GM23338 (cell line): ENCODE results near the gene RIN3. TPM values are rescaled to one million over a fixed set of nuclear protein-coding genes. Genes with fewer than 3 reads are reported as not detected.

ENCODE experiments used
- ATAC-seq: fragments of 200-7000 bp; cut with Tn5 transposase; 3 replicates; pipeline ENCODE4 v1.9.1; 2020
- DNase-seq: peaks from one replicate; pipeline ENCODE4 v3.0.0-alpha.2; 2015; ENCODE audit warnings: low spot score
- H2AFZ ChIP-seq: fragments of 200-600 bp; sonication (generic); 2 replicates; pipeline ENCODE4 v1.8.0; 2016; ENCODE audit warnings: antibody characterized with exemption, mild to moderate bottlenecking, moderate library complexity
- H3F3A ChIP-seq: fragments of 200-600 bp; sonication (generic); replicated peaks from 2 replicates; pipeline ENCODE4 v1.8.0; 2017; ENCODE audit warnings: antibody characterized with exemption, mixed run types, low read depth
- H3K27ac ChIP-seq: fragments of 200-600 bp; sonication (generic); 2 replicates; pipeline ENCODE4 v1.6.1; 2016; ENCODE audit warnings: low read depth
- H3K27me3 ChIP-seq: fragments of 200-600 bp; sonication (generic); 2 replicates; pipeline ENCODE4 v1.8.0; 2016; ENCODE audit warnings: mild to moderate bottlenecking, mixed run types, moderate library complexity; ENCODE audit not compliant: insufficient read depth
- H3K36me3 ChIP-seq: fragments of 200-600 bp; sonication (generic); 2 replicates; pipeline ENCODE4 v1.8.0; 2016; ENCODE audit warnings: mild to moderate bottlenecking; ENCODE audit not compliant: insufficient read depth
- H3K4me1 ChIP-seq: fragments of 200-600 bp; sonication (generic); 2 replicates; pipeline ENCODE4 v1.8.0; 2016; ENCODE audit warnings: mild to moderate bottlenecking, moderate library complexity; ENCODE audit not compliant: insufficient read depth
- H3K4me2 ChIP-seq: fragments of 200-600 bp; sonication (generic); 2 replicates; pipeline ENCODE4 v1.7.1; 2017; ENCODE audit warnings: mixed run types
- H3K4me3 ChIP-seq: fragments of 200-600 bp; sonication (generic); 2 replicates; pipeline ENCODE4 v1.6.1; 2016; ENCODE audit warnings: mixed run types
- H3K79me2 ChIP-seq: fragments of 200-600 bp; sonication (generic); replicated peaks from 2 replicates; pipeline ENCODE4 v1.8.0; 2017; ENCODE audit warnings: mild to moderate bottlenecking; ENCODE audit not compliant: insufficient read depth
- H3K9me2 ChIP-seq: fragments of 200-600 bp; sonication (generic); 2 replicates; pipeline ENCODE4 v1.8.0; 2017; ENCODE audit not compliant: insufficient read depth
- H4K20me1 ChIP-seq: fragments of 200-600 bp; sonication (generic); replicated peaks from 2 replicates; pipeline ENCODE4 v1.8.0; 2017; ENCODE audit warnings: mild to moderate bottlenecking; ENCODE audit not compliant: insufficient read depth
- H3K27ac Mint-ChIP-seq: 2 replicates; pipeline ENCODE4 v1.8.0; 2020; ENCODE audit warnings: inconsistent platforms, mild to moderate bottlenecking, moderate library complexity, mixed read lengths
- H3K27me3 Mint-ChIP-seq: 3 replicates; pipeline ENCODE4 v1.8.0; 2022; ENCODE audit warnings: low read depth, mild to moderate bottlenecking, moderate library complexity, mixed read lengths, inconsistent platforms; ENCODE audit not compliant: insufficient read depth, poor library complexity
- H3K36me3 Mint-ChIP-seq: 3 replicates; pipeline ENCODE4 v1.8.0; 2021; ENCODE audit warnings: low read depth, mild to moderate bottlenecking, inconsistent platforms, moderate library complexity, mixed read lengths
- H3K4me1 Mint-ChIP-seq: 3 replicates; pipeline ENCODE4 v1.8.0; 2020; ENCODE audit warnings: mild to moderate bottlenecking, inconsistent platforms, mixed read lengths
- H3K4me3 Mint-ChIP-seq: 3 replicates; pipeline ENCODE4 v1.8.0; 2021; ENCODE audit warnings: moderate library complexity, mild to moderate bottlenecking, inconsistent platforms, mixed read lengths
- H3K9me3 Mint-ChIP-seq: 3 replicates; pipeline ENCODE4 v1.8.0; 2020; ENCODE audit warnings: moderate library complexity, mild to moderate bottlenecking, inconsistent platforms, mixed read lengths
- CREB1 ChIP-seq: fragments of 250-450 bp; sonication (Bioruptor Pico); IDR thresholded peaks from 2 replicates; pipeline ENCODE4 v1.5.0; 2020; ENCODE audit warnings: low read depth, mild to moderate bottlenecking, moderate library complexity
- CTCF ChIP-seq, 2 experiments: fragments of 200-600 bp in 1 of 2; sonication (generic) in 1 of 2; conservative IDR thresholded peaks; 2 replicates each; pipeline versions ENCODE4 v1.5.1 to v1.6.1; 2016 to 2017; ENCODE audit warnings: antibody characterized with exemption in 2 of 2, low read depth in 2 of 2, mild to moderate bottlenecking in 2 of 2, moderate library complexity in 1 of 2
- ETS1 ChIP-seq: IDR thresholded peaks from 2 replicates; pipeline ENCODE4 v1.6.1; 2016; ENCODE audit warnings: antibody characterized with exemption
- EZH2 ChIP-seq: fragments of 200-600 bp; sonication (generic); IDR thresholded peaks from one replicate; pipeline ENCODE4 v1.8.0; 2017; ENCODE audit warnings: antibody characterized with exemption, mild to moderate bottlenecking, low read depth; ENCODE audit not compliant: unreplicated experiment
- EZH2phosphoT487 ChIP-seq: fragments of 200-600 bp; sonication (generic); IDR thresholded peaks from one replicate; pipeline ENCODE4 v1.8.1; 2018; ENCODE audit warnings: antibody characterized with exemption; ENCODE audit not compliant: unreplicated experiment
- JUNB ChIP-seq: IDR thresholded peaks from one replicate; pipeline ENCODE4 v1.6.1; 2016; ENCODE audit warnings: antibody characterized with exemption; ENCODE audit not compliant: unreplicated experiment
- NANOG ChIP-seq: IDR thresholded peaks from 2 replicates; pipeline ENCODE4 v1.6.1; 2016; ENCODE audit warnings: antibody characterized with exemption, borderline replicate concordance
- POLR2AphosphoS5 ChIP-seq: IDR thresholded peaks from 2 replicates; pipeline ENCODE4 v1.6.1; 2016; ENCODE audit warnings: antibody characterized with exemption, low read depth
- STAT1 ChIP-seq: IDR thresholded peaks from one replicate; pipeline ENCODE4 v1.6.1; 2016; ENCODE audit warnings: antibody characterized with exemption; ENCODE audit not compliant: unreplicated experiment
- ZNF114 ChIP-seq: fragments of 250-450 bp; sonication (Bioruptor Pico); IDR thresholded peaks from 2 replicates; pipeline ENCODE4 v1.5.0; 2020; ENCODE audit warnings: mild to moderate bottlenecking, moderate library complexity
- ZNF331 ChIP-seq: fragments of 250-450 bp; sonication (Bioruptor Pico); IDR thresholded peaks from 2 replicates; pipeline ENCODE4 v1.5.0; 2020; ENCODE audit warnings: low read depth, mild to moderate bottlenecking, moderate library complexity
- polyA plus RNA-seq: library from polyadenylated mRNA; unstranded; fragments of >200 nt; fragmentation: Nextera tagmentation; extraction: Ambion mirVana; gene quantifications from 2 replicates; pipeline ENCODE4 v1.2.1, GENCODE V29; 2016
- total RNA-seq: library from RNA; depleted of rRNA; stranded (reverse); fragments of >200 nt; shearing (Covaris generic); gene quantifications from 2 replicates; pipeline ENCODE4 v1.2.3, GENCODE V29; 2014
- TF ChIP-seq, protein P1 (sequence below): fragments of 250-450 bp; sonication (Bioruptor Pico); IDR thresholded peaks from 2 replicates; pipeline ENCODE4 v1.5.0; 2020; ENCODE audit warnings: mild to moderate bottlenecking, moderate library complexity
- TF ChIP-seq, protein P2 (sequence below): IDR thresholded peaks from one replicate; pipeline ENCODE4 v1.6.1; 2018; ENCODE audit warnings: antibody characterized with exemption; ENCODE audit not compliant: unreplicated experiment

RIN3 gene
- total and polyA plus RNA-seq, 2 experiments from 2014 or later = 0.97 to 1.5 TPM

GRCh38 chr14:92517761-92518160 is 4.2 kb downstream of the RIN3 start:
- Histone ChIP-seq H3K4me1 (no peaks in the 10 kb centered on the region; the same call in 1 of the 2 replicates), H2AFZ (no peak overlapping the region), H3K9me2 (no peaks in the 10 kb centered on the region), H3K4me3 (no peak overlapping the region), H4K20me1 (no peaks in the 10 kb centered on the region), H3K27me3 (peaks cover 32% of the 10 kb centered on the region), H3K4me2 (no peak overlapping the region), H3K27ac (no peak overlapping the region), H3K36me3 (no peaks in the 10 kb centered on the region), H3K79me2 (no peaks in the 10 kb centered on the region), H3F3A (0 out of 2 replicates have a peak, but pooled peaks cover 3% of the 10 kb centered on the region)
- H3K9me3 Mint-ChIP-seq = no peaks in the 10 kb centered on the region
- no peak for TF ChIP-seq ZNF331 (CRISPR knock-in tag)
- TF ChIP-seq STAT1 = no peak
- no peak for TF ChIP-seq CTCF (conservative IDR thresholded peaks at IDR 0.05; ENCODE audit: low read depth in 2 of 2)
- no peak for TF ChIP-seq JUNB
- no peak for TF ChIP-seq EZH2
- TF ChIP-seq ZNF114 (CRISPR knock-in tag) = no peak
- TF ChIP-seq, protein P1, sequence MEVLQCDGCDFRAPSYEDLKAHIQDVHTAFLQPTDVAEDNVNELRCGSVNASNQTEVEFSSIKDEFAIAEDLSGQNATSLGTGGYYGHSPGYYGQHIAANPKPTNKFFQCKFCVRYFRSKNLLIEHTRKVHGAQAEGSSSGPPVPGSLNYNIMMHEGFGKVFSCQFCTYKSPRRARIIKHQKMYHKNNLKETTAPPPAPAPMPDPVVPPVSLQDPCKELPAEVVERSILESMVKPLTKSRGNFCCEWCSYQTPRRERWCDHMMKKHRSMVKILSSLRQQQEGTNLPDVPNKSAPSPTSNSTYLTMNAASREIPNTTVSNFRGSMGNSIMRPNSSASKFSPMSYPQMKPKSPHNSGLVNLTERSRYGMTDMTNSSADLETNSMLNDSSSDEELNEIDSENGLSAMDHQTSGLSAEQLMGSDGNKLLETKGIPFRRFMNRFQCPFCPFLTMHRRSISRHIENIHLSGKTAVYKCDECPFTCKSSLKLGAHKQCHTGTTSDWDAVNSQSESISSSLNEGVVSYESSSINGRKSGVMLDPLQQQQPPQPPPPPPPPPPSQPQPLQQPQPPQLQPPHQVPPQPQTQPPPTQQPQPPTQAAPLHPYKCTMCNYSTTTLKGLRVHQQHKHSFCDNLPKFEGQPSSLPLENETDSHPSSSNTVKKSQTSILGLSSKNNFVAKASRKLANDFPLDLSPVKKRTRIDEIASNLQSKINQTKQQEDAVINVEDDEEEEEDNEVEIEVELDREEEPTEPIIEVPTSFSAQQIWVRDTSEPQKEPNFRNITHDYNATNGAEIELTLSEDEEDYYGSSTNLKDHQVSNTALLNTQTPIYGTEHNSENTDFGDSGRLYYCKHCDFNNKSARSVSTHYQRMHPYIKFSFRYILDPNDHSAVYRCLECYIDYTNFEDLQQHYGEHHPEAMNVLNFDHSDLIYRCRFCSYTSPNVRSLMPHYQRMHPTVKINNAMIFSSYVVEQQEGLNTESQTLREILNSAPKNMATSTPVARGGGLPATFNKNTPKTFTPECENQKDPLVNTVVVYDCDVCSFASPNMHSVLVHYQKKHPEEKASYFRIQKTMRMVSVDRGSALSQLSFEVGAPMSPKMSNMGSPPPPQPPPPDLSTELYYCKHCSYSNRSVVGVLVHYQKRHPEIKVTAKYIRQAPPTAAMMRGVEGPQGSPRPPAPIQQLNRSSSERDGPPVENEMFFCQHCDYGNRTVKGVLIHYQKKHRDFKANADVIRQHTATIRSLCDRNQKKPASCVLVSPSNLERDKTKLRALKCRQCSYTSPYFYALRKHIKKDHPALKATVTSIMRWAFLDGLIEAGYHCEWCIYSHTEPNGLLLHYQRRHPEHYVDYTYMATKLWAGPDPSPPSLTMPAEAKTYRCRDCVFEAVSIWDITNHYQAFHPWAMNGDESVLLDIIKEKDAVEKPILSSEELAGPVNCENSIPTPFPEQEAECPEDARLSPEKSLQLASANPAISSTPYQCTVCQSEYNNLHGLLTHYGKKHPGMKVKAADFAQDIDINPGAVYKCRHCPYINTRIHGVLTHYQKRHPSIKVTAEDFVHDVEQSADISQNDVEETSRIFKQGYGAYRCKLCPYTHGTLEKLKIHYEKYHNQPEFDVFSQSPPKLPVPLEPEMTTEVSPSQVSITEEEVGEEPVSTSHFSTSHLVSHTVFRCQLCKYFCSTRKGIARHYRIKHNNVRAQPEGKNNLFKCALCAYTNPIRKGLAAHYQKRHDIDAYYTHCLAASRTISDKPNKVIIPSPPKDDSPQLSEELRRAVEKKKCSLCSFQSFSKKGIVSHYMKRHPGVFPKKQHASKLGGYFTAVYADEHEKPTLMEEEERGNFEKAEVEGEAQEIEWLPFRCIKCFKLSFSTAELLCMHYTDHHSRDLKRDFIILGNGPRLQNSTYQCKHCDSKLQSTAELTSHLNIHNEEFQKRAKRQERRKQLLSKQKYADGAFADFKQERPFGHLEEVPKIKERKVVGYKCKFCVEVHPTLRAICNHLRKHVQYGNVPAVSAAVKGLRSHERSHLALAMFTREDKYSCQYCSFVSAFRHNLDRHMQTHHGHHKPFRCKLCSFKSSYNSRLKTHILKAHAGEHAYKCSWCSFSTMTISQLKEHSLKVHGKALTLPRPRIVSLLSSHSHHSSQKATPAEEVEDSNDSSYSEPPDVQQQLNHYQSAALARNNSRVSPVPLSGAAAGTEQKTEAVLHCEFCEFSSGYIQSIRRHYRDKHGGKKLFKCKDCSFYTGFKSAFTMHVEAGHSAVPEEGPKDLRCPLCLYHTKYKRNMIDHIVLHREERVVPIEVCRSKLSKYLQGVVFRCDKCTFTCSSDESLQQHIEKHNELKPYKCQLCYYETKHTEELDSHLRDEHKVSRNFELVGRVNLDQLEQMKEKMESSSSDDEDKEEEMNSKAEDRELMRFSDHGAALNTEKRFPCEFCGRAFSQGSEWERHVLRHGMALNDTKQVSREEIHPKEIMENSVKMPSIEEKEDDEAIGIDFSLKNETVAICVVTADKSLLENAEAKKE (CRISPR knock-in tag) = no peak
- TF ChIP-seq, protein P2, sequence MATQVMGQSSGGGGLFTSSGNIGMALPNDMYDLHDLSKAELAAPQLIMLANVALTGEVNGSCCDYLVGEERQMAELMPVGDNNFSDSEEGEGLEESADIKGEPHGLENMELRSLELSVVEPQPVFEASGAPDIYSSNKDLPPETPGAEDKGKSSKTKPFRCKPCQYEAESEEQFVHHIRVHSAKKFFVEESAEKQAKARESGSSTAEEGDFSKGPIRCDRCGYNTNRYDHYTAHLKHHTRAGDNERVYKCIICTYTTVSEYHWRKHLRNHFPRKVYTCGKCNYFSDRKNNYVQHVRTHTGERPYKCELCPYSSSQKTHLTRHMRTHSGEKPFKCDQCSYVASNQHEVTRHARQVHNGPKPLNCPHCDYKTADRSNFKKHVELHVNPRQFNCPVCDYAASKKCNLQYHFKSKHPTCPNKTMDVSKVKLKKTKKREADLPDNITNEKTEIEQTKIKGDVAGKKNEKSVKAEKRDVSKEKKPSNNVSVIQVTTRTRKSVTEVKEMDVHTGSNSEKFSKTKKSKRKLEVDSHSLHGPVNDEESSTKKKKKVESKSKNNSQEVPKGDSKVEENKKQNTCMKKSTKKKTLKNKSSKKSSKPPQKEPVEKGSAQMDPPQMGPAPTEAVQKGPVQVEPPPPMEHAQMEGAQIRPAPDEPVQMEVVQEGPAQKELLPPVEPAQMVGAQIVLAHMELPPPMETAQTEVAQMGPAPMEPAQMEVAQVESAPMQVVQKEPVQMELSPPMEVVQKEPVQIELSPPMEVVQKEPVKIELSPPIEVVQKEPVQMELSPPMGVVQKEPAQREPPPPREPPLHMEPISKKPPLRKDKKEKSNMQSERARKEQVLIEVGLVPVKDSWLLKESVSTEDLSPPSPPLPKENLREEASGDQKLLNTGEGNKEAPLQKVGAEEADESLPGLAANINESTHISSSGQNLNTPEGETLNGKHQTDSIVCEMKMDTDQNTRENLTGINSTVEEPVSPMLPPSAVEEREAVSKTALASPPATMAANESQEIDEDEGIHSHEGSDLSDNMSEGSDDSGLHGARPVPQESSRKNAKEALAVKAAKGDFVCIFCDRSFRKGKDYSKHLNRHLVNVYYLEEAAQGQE = no peak
- TF ChIP-seq NANOG = no peak
- no peak for TF ChIP-seq CREB1 (CRISPR knock-in tag)
- TF ChIP-seq EZH2phosphoT487 = no peak
- TF ChIP-seq POLR2AphosphoS5 = no peak
- TF ChIP-seq ETS1 = no peak
- H3K4me3 Mint-ChIP-seq = no peak overlapping the region
- no peak overlapping the region for H3K27ac Mint-ChIP-seq
- DNase-seq (no peak), ATAC-seq (no peak)
- H3K4me1 Mint-ChIP-seq = peaks cover 5% of the 10 kb centered on the region; the same call in 2 of the 3 replicates
- no peaks in the 10 kb centered on the region for H3K36me3 Mint-ChIP-seq
- H3K27me3 Mint-ChIP-seq = peaks cover 29% of the 10 kb centered on the region
